ENCODE results near the gene RAB4A.
"Not testable (repeated sequence)": the region's sequence is repeated elsewhere in the genome, so short reads cannot be mapped to it uniquely, and the experiment has no call there.

RAB4A gene

GRCh38 chr1:229271448-229272159, 693 bp downstream of the RAB4A start:
- peak in 1 of 2 donors; percentile 8 for DNase-seq (ENCODE audit: low read depth in 2 of 2, low spot score in 1 of 2)

GRCh38 chr1:229272164-229273158, 1.6 kb downstream of the RAB4A start:
- no peak for DNase-seq (ENCODE audit: low read depth in 2 of 2, low spot score in 1 of 2)

GRCh38 chr1:229273507-229274232, 2.8 kb downstream of the RAB4A start:
- no peak for DNase-seq (ENCODE audit: low read depth in 2 of 2, low spot score in 1 of 2)

DNA sequence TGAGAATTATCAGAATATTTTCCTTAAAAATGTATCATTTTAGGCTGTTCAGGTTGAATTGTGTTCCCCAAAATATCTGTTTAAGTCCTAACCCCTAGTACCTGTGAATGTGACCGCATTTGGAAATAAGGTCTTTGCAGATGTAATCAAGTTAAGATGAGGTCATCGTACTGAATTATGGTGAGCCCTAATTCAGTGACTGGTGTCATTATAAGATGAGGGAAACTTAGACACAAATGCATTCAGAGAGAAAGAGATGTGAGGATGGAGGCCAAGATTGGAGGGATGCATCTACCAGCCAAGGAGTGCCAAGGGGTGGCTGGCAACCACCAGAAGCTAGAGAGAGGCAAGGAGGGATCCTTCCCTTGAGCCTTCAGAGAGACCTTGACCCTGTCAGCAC, 4.1 kb downstream of the RAB4A start:
- DNase-seq (ENCODE audit: low read depth in 2 of 2, low spot score in 1 of 2) = no peak

- DNase-seq (ENCODE audit: low read depth in 2 of 2, low spot score in 1 of 2) = no peak
Observed at GRCh38 chr1:229278120-229278741, 7.3 kb downstream of the RAB4A start.

GRCh38 chr1:229279242-229279641, 8.3 kb downstream of the RAB4A start:
- no peak for DNase-seq (ENCODE audit: low read depth in 2 of 2, low spot score in 1 of 2)

GRCh38 chr1:229280037-229280828, 9.3 kb downstream of the RAB4A start:
- DNase-seq (ENCODE audit: low read depth in 2 of 2, low spot score in 1 of 2) = no peak

DNA sequence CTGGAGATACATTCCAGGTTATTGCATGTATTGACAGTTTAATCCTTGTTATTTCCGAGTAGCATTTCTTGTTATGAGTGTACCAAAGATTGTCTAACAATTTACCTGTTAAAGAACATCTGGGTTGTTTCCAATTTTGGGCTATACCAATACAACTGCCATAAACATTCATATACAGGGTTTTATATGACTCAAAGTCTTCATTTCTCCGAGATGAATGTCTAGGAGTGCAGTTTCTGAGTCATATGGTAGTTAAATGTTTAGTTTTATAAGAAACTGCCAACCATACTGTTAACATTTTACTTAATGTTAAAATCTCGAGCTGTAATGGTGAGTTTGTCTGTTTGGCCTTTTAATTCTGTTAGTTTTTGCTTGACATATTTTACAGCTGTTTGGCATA, 10.0 kb downstream of the RAB4A start:
- DNase-seq (ENCODE audit: low read depth in 2 of 2, low spot score in 1 of 2) = no peak

DNA sequence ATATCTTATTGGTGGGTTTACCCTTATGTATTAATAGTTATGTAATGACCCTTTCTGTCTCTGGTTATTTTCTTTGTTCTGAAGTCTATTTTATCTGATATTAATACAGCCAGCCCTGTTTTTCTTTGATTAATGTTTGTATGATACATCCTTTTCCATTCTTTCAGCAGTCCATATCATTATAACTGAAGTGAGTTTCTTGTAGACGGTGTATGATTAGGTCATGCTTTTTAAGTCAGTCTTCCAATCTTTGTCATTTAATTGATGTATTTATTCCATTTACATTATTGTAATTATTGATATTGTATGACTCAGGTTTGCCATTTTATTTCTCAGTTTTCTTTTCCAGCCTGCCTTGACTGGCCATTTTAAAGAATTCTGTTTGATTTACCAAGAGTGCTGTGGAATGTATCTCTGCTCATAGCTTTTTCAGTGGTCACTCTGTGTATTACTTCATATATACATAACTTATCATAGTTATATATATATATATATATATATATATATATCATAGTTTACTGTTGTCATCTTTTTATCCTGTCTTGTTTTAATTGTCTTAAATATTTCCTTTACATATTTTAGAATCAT, 10.5 kb downstream of the RAB4A start:
- DNase-seq (ENCODE audit: low read depth in 2 of 2, low spot score in 1 of 2) = no peak

GRCh38 chr1:229282295-229282823, 11.4 kb downstream of the RAB4A start:
- no peak for DNase-seq (ENCODE audit: low read depth in 2 of 2, low spot score in 1 of 2)

GRCh38 chr1:229283183-229283611, 12.3 kb downstream of the RAB4A start:
- DNase-seq (ENCODE audit: low read depth in 2 of 2, low spot score in 1 of 2) = no peak

- no peak for DNase-seq (ENCODE audit: low read depth in 2 of 2, low spot score in 1 of 2)
Observed at GRCh38 chr1:229284887-229285286, 14.0 kb downstream of the RAB4A start.

DNA sequence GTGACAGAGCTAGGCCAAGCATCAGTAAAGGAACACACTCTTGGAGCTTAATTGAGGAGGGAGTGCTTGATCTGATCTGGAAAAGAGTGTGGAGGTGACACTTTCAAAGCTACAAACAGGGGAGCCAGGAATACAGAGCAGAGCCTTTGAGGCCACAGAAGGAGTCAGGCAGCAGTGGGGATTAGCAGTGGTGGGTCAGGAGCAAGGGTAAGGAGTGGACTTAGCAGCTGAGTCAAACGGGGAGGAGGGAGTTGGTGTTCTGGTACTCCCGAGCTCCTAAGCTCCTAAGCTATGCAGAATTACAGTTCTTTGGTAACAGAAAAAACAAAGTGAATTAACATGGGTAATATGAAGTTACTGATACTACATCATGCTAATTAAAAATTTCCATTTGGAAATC, 14.5 kb downstream of the RAB4A start:
- DNase-seq (ENCODE audit: low read depth in 2 of 2, low spot score in 1 of 2) = no peak

DNA sequence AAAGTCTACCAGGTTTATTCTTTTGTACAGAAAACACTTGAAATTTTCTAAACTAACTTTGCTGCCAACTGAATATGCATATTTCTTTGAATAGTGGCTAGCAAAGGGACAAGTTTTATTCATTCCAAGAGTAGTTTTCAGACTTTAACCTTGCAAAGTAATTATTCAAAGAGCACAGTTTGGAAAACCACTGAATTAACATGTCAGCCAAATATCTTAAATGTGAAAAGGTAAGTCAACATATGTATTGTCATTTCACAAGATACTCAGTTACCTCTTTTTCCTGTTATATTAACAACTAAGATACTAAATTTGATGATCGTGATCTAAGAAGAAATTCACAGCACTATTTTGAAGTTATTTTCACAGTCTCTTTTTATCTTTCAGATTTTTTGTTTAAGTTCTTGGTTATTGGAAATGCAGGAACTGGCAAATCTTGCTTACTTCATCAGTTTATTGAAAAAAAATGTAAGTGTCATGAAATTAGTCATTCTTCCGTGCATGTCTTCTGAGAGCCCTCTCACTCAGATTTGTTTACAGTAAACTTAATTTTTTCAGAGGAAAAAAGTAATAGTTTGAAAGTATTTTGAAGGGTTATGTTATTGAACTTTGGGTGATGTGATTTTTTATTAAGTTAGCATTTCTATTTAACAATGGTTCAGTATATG, 15.3 kb downstream of the RAB4A start:
- DNase-seq (ENCODE audit: low read depth in 2 of 2, low spot score in 1 of 2) = no peak

DNA sequence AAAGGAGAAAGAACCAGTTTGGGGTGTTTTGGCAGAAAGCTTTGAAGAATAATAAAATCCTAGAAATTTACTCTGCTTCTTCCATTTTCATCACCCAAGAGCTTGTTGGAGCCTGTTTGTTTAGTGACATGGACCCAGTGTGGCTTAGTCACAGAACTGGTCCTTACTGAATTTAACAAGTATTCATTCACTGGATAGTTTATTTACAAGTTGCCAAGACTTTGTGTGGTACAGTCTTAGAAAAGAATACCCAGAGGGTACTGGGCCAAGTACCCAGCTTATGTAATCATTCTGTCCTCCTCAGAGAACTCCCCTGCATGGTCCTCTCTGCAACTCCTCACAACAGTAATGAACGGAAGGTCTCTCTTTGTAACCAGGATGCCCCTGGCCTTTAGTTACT, 16.4 kb downstream of the RAB4A start:
- DNase-seq (ENCODE audit: low read depth in 2 of 2, low spot score in 1 of 2) = no peak

DNA sequence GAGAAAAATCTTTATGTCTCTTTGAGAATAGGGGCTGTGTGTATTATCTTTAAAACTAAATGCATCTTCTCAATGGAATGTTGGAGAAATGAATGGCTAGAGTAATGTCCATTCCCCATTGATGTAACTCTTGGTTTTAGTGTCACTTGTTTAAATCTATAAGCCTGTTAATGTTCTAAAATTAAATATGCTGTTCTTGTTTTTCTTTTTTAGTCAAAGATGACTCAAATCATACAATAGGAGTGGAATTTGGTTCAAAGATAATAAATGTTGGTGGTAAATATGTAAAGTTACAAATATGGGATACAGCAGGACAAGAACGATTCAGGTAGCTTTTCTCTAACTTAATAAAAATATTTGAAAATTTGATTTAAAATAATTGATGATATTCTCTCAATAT, 17.6 kb downstream of the RAB4A start:
- DNase-seq (ENCODE audit: low read depth in 2 of 2, low spot score in 1 of 2) = no peak

DNA sequence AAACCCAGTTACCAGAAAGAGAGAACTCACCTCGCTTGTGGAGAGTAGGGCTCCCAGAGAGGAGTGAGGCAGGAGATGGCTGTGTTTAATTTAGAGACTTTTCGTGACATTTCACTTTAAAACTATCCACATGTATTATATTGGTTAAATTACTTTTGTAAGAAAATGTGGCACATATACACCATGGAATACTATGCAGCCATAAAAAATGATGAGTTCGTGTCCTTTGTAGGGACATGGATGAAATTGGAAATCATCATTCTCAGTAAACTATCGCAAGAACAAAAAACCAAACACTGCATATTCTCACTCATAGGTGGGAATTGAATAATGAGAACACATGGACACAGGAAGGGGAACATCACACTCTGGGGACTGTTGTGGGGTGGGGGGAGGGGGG, 20.8 kb downstream of the RAB4A start:
- DNase-seq (ENCODE audit: low read depth in 2 of 2, low spot score in 1 of 2) = not testable (repeated sequence)

DNA sequence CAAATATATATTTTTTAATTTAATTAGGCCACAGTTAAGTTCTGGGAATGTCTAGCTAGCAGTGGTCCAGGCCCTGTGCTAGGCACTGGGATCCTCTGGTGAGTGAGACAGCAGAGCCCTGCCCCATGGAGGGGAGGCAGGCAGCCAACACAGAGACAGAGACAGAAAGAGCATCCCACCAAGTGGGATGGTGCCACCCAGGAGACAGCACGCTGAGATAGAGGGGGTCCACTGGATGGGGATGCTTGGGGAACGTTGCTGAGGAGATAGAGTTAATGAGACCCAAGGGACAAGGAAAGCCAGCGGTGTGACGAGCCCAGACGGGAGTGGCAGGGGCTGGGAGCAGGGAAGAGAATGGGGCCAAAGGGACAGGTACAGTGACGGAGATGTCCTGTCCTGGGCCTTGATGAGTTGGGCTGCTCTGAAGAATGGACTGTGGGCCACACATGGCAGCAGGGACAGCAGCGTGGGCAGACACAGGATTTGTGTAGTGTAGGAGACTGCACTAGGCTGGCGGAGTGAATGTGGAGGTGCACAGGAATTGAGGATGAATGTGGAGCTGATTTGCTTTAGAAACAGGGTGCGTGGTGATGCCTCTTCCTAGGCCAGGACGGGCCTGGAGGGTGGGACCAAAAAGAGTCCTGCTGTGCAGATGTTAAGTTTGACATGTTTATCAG, 22.8 kb downstream of the RAB4A start:
- no peak for DNase-seq (ENCODE audit: low read depth in 2 of 2, low spot score in 1 of 2)

GRCh38 chr1:229295745-229296144, 24.8 kb downstream of the RAB4A start:
- DNase-seq (ENCODE audit: low read depth in 2 of 2, low spot score in 1 of 2) = no peak
